Measurements from ENCODE around the gene NTM. TPM values are rescaled to one million over a fixed set of nuclear protein-coding genes. Genes with fewer than 3 reads are reported as not detected.

Gene NTM
- total and polyA plus RNA-seq, 2 donors (not counting 3 experiments of a cell fraction or from before 2014, with no cell fraction given): 1.00 to 1.1 TPM

DNA sequence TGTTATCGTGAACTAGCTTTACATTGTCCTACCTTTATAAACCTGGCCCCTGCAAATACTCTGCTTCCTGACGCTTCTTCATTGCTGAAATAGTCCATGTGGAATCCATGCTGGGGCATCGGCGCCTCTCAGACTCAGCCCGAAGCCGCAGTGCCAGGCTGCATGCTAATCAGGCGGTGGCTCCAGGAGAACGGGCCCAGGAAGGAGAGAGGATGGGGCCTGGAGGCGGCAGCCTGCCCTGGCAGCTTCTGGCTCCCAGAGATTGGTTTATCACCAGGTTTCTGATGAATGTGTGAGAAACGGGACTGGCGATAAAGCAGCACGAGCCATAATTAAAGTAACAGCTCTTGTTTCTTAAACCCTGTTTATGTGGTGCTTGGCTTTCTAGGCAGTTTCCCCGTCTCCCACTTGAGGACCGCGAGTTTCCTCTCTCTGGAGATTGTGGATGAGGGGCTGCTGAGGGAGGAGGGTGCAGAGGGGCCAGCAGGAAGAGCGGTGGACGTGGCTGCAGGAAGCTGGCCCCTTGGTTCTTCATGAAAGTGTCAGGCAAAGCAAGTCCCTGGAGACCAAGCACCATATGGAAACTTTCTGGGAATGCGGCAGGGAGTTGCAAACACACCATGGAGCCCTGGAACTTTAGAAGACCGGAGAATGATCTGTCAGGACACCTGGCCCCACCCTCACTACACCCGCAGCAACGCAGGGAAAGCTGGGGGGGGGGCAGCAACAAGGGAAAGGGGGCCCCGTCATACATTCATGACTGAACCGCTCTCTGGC lies 93.4 kb downstream of the NTM start:
- H4K20me1 ChIP-seq (replicated peaks; ENCODE audit: control insufficient read depth, extremely low read depth, insufficient read depth, low read length): no peaks in the 10 kb centered on the region
- dilution Hi-C loops (cut with MboI; ENCODE audit: extremely low pct_ligation_motif_present, low sequenced_read_pairs) (no loop called here), intact Hi-C loops (cut with micrococcal nuclease) (no loop called here)
- BruUV-seq (replicated peaks): no TSS peak
- no peaks in the 10 kb centered on the region for H3K36me3 ChIP-seq (ENCODE audit: control insufficient read depth in 2 of 2, extremely low read depth in 1 of 2, insufficient read depth in 2 of 2, low read length in 2 of 2)
- CTCF ChIA-PET: no interaction called here
- H3K4me1 ChIP-seq (ENCODE audit: control insufficient read depth, extremely low read depth, insufficient read depth, low read length): no peaks in the 10 kb centered on the region
- H3K9me1 ChIP-seq (replicated peaks; ENCODE audit: control insufficient read depth, extremely low read depth, insufficient read depth, low read length): no peaks in the 10 kb centered on the region
- no peaks in the 10 kb centered on the region for H3K27me3 ChIP-seq (ENCODE audit: control insufficient read depth in 2 of 2, insufficient read depth in 2 of 2, low read length in 2 of 2)
- TF ChIP-seq POLR2A (IDR thresholded peaks at IDR 0.05; ENCODE audit: low read depth, low read length): no peak
- no peak for TF ChIP-seq JUN (IDR thresholded peaks at IDR 0.05; ENCODE audit: borderline replicate concordance, insufficient read depth, insufficient read length, low read depth)
- no peak for TF ChIP-seq GATA2 (IDR thresholded peaks at IDR 0.05; ENCODE audit: insufficient read depth, insufficient read length, low read depth, low read length)
- no peak for TF ChIP-seq EZH2 (IDR thresholded peaks at IDR 0.05; ENCODE audit: borderline replicate concordance, low read depth, low read length, severe bottlenecking)
- TF ChIP-seq MYC (IDR thresholded peaks at IDR 0.05; ENCODE audit: low read depth, low read length): no peak
- TF ChIP-seq, protein P1, sequence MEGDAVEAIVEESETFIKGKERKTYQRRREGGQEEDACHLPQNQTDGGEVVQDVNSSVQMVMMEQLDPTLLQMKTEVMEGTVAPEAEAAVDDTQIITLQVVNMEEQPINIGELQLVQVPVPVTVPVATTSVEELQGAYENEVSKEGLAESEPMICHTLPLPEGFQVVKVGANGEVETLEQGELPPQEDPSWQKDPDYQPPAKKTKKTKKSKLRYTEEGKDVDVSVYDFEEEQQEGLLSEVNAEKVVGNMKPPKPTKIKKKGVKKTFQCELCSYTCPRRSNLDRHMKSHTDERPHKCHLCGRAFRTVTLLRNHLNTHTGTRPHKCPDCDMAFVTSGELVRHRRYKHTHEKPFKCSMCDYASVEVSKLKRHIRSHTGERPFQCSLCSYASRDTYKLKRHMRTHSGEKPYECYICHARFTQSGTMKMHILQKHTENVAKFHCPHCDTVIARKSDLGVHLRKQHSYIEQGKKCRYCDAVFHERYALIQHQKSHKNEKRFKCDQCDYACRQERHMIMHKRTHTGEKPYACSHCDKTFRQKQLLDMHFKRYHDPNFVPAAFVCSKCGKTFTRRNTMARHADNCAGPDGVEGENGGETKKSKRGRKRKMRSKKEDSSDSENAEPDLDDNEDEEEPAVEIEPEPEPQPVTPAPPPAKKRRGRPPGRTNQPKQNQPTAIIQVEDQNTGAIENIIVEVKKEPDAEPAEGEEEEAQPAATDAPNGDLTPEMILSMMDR (IDR thresholded peaks at IDR 0.05; ENCODE audit: extremely low read depth in 1 of 2, insufficient read depth in 1 of 2, low read depth in 1 of 2, low read length in 2 of 2): no peak
- TF ChIP-seq FOS (IDR thresholded peaks at IDR 0.05; ENCODE audit: borderline replicate concordance, insufficient read depth, low read length): no peak
- TF ChIP-seq POLR2AphosphoS5 (IDR thresholded peaks at IDR 0.05; ENCODE audit: insufficient read depth, low read depth, low read length): no peak
- TF ChIP-seq, protein P2, sequence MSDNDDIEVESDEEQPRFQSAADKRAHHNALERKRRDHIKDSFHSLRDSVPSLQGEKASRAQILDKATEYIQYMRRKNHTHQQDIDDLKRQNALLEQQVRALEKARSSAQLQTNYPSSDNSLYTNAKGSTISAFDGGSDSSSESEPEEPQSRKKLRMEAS (IDR thresholded peaks at IDR 0.05; ENCODE audit: insufficient read depth, insufficient read length): no peak
- H3K79me2 ChIP-seq (ENCODE audit: control insufficient read depth, insufficient read depth, low read length): no peaks in the 10 kb centered on the region
- POLR2A ChIA-PET: no interaction called here
- H3K9me3 ChIP-seq (replicated peaks; ENCODE audit: control insufficient read depth, insufficient read depth, low read length): no peaks in the 10 kb centered on the region
- H2AFZ ChIP-seq (ENCODE audit: low read depth, low read length): no peak overlapping the region
- H3K4me3 ChIP-seq (replicated peaks in 1 of 3; ENCODE audit: insufficient read depth in 1 of 3, low read depth in 1 of 3, low read length in 3 of 3): no peak overlapping the region
- DNase-seq (ENCODE audit: low read depth, low spot score) (no peak), FAIRE-seq (no peak)
- no peak overlapping the region for H3K9ac ChIP-seq (replicated peaks; ENCODE audit: extremely low read depth, insufficient read depth, low read length)
- no peak overlapping the region for H3K27ac ChIP-seq (ENCODE audit: insufficient read depth, low read depth, low read length)
- no peak overlapping the region for H3K4me2 ChIP-seq (ENCODE audit: insufficient read depth, low read length)

Data from endothelial cell of umbilical vein (primary cell).